Activated effector memory CD4-positive, alpha-beta T cell treated with Interleukin-2 at 50 U/mL for 16 hours (primary cell): Measurements from ENCODE around the gene COLEC12.

ENCODE experiments used
- DNase-seq: peaks from one replicate; pipeline ENCODE4 v3.0.0-alpha.2; 2020

Gene COLEC12

GRCh38 chr18:500632-501405 lies at the start of gene COLEC12:
COLEC12 (minus strand) TSS chr18:500701; CDS start chr18:500514, 187 bp downstream.
- no peak for DNase-seq

GRCh38 chr18:549967-550366 lies 49.5 kb upstream of the COLEC12 start:
- DNase-seq = no peak

- no peak for DNase-seq
These were observed 43.1 kb upstream of the COLEC12 start for GRCh38 chr18:543447-544078.

- DNase-seq = no peak
These were observed 33.6 kb upstream of the COLEC12 start for GRCh38 chr18:533995-534601.

- DNase-seq = no peak
These were observed 32.1 kb upstream of the COLEC12 start for GRCh38 chr18:532632-533031.

- DNase-seq = no peak
These were observed 31.5 kb upstream of the COLEC12 start for GRCh38 chr18:532018-532417.

GRCh38 chr18:527146-527545 lies 26.6 kb upstream of the COLEC12 start:
- DNase-seq = no peak

GRCh38 chr18:526681-527080 lies 26.2 kb upstream of the COLEC12 start:
- no peak for DNase-seq

- DNase-seq = no peak
These were observed 24.7 kb upstream of the COLEC12 start for GRCh38 chr18:525036-525797.

- no peak for DNase-seq
These were observed 24.0 kb upstream of the COLEC12 start for GRCh38 chr18:524466-524865.

GRCh38 chr18:523561-523960 lies 23.1 kb upstream of the COLEC12 start:
- DNase-seq = no peak

- DNase-seq = no peak
These were observed 18.7 kb upstream of the COLEC12 start for GRCh38 chr18:519019-519879.

GRCh38 chr18:518081-518480 lies 17.6 kb upstream of the COLEC12 start:
- DNase-seq = no peak

GRCh38 chr18:515838-516237 lies 15.3 kb upstream of the COLEC12 start:
- no peak for DNase-seq

GRCh38 chr18:515156-515815 lies 14.8 kb upstream of the COLEC12 start:
- DNase-seq = no peak

GRCh38 chr18:513826-514530 lies 13.5 kb upstream of the COLEC12 start:
- DNase-seq = no peak

GRCh38 chr18:512957-513356 lies 12.5 kb upstream of the COLEC12 start:
- DNase-seq = no peak

GRCh38 chr18:508835-509234 lies 8.3 kb upstream of the COLEC12 start:
- DNase-seq = no peak

- no peak for DNase-seq
These were observed 7.1 kb upstream of the COLEC12 start for GRCh38 chr18:507636-508035.

- no peak for DNase-seq
These were observed 6.3 kb upstream of the COLEC12 start for GRCh38 chr18:506801-507200.

- no peak for DNase-seq
These were observed 5.8 kb upstream of the COLEC12 start for GRCh38 chr18:506264-506663.
